ENCODE data around the gene ATP6V1B1. TPM values are rescaled to one million over a fixed set of nuclear protein-coding genes. Genes with fewer than 3 reads are reported as not detected.

Gene ATP6V1B1
- 0.09 and 0.57 TPM in 2 replicates for total RNA-seq (ENCODE audit: low replicate concordance)

- H3K4me3 ChIP-seq (ENCODE audit: low read depth, low read length) = no peak within 1 kb of the TSS
- DNase-seq (ENCODE audit: low read depth) = no peak
- TF ChIP-seq CTCF (IDR thresholded peaks at IDR 0.05; ENCODE audit: insufficient read depth, low read length) = no peak
Observed at GRCh38 chr2:70935468-70936164, at the start of gene ATP6V1B1. ATP6V1B1 (plus strand) TSS chr2:70935900; CDS start chr2:70935955, 55 bp downstream.

- H3K4me3 ChIP-seq (ENCODE audit: low read depth, low read length) = no peak overlapping the region
- TF ChIP-seq CTCF (IDR thresholded peaks at IDR 0.05; ENCODE audit: insufficient read depth, low read length) = no peak
- DNase-seq (ENCODE audit: low read depth) = no peak
Observed at GRCh38 chr2:70886541-70886987, 49.1 kb upstream of the ATP6V1B1 start.

GRCh38 chr2:70887208-70887549 is 48.5 kb upstream of the ATP6V1B1 start:
- no peak overlapping the region for H3K4me3 ChIP-seq (ENCODE audit: low read depth, low read length)
- no peak for DNase-seq (ENCODE audit: low read depth)

GRCh38 chr2:70887550-70888246 is 48.0 kb upstream of the ATP6V1B1 start:
- no peak for TF ChIP-seq CTCF (IDR thresholded peaks at IDR 0.05; ENCODE audit: insufficient read depth, low read length)
- H3K4me3 ChIP-seq (ENCODE audit: low read depth, low read length) = no peak overlapping the region
- DNase-seq (ENCODE audit: low read depth) = no peak

More at GRCh38 chr2:70887208-70887549, 48.5 kb upstream of the ATP6V1B1 start:
- TF ChIP-seq CTCF (IDR thresholded peaks at IDR 0.05; ENCODE audit: insufficient read depth, low read length) = no peak

GRCh38 chr2:70888366-70888922 is 47.3 kb upstream of the ATP6V1B1 start:
- DNase-seq (ENCODE audit: low read depth) = no peak
- no peak for TF ChIP-seq CTCF (IDR thresholded peaks at IDR 0.05; ENCODE audit: insufficient read depth, low read length)
- no peak overlapping the region for H3K4me3 ChIP-seq (ENCODE audit: low read depth, low read length)

- H3K4me3 ChIP-seq (ENCODE audit: low read depth, low read length) = no peak overlapping the region
- TF ChIP-seq CTCF (IDR thresholded peaks at IDR 0.05; ENCODE audit: insufficient read depth, low read length) = no peak
- DNase-seq (ENCODE audit: low read depth) = no peak
Observed at GRCh38 chr2:70888923-70889715, 46.6 kb upstream of the ATP6V1B1 start.

Data from fibroblast of the aortic adventitia (primary cell).